Astrocyte (in vitro differentiated cells and primary cell): ENCODE data around the gene SNX24.

ENCODE experiments used
- EZH2 ChIP-seq: IDR thresholded peaks from 2 replicates; pipeline ENCODE4 v1.6.1; 2012; ENCODE audit warnings: mild to moderate bottlenecking, low read length, inconsistent platforms; ENCODE audit not compliant: insufficient read depth
- TF ChIP-seq, protein P1 (sequence below): IDR thresholded peaks from 2 replicates; pipeline ENCODE4 v1.5.1; 2011; ENCODE audit warnings: low read depth, mild to moderate bottlenecking, inconsistent platforms, low read length, moderate library complexity; ENCODE audit not compliant: insufficient read depth

DNA sequence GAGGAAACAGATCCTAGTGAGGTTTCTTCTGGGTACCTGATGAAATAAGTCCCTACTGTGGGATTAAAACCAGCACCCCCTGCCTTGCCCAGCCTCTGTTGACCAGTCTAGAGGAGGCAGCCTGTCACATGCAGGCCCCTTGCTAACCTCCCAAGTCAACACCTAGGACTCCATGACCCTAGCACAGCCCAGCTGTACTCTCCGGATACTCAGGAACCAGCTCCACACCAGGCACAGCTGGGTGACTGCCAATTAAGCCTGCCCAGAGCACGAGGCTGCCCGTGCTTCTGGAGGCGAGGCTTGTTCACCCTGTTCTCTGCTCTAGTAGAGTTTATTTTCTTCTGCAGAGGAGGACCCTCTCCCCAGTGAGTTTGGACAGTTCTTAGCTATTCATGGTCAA, 92.5 kb downstream of the SNX24 start:
- TF ChIP-seq, protein P1, sequence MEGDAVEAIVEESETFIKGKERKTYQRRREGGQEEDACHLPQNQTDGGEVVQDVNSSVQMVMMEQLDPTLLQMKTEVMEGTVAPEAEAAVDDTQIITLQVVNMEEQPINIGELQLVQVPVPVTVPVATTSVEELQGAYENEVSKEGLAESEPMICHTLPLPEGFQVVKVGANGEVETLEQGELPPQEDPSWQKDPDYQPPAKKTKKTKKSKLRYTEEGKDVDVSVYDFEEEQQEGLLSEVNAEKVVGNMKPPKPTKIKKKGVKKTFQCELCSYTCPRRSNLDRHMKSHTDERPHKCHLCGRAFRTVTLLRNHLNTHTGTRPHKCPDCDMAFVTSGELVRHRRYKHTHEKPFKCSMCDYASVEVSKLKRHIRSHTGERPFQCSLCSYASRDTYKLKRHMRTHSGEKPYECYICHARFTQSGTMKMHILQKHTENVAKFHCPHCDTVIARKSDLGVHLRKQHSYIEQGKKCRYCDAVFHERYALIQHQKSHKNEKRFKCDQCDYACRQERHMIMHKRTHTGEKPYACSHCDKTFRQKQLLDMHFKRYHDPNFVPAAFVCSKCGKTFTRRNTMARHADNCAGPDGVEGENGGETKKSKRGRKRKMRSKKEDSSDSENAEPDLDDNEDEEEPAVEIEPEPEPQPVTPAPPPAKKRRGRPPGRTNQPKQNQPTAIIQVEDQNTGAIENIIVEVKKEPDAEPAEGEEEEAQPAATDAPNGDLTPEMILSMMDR, result no peak
- TF ChIP-seq EZH2, result no peak
